NCI-H128 (cell line): ENCODE data around the gene DAP3.
"Not testable (repeated sequence)": the region's sequence is repeated elsewhere in the genome, so short reads cannot be mapped to it uniquely, and the experiment has no call there.

Experiments
- DNase-seq: peaks from one replicate; lab custom pipeline; 2025; ENCODE audit not compliant: unreplicated experiment; lab: John Stamatoyannopoulos, UW

DAP3 gene

GRCh38 chr1:155689081-155689607 lies at the start of gene DAP3:
Gene DAP3 (plus strand): TSS chr1:155689091. CDS start chr1:155709780, 20,689 bp downstream.
- DNase-seq, result not testable (repeated sequence)

GRCh38 chr1:155640367-155640766 lies 48.5 kb upstream of the DAP3 start:
- DNase-seq, result no peak

GRCh38 chr1:155642559-155643180 lies 46.2 kb upstream of the DAP3 start:
- not testable (repeated sequence) for DNase-seq

GRCh38 chr1:155643230-155643629 lies 45.7 kb upstream of the DAP3 start:
- no peak for DNase-seq

GRCh38 chr1:155645034-155645598 lies 43.8 kb upstream of the DAP3 start:
- no peak for DNase-seq

GRCh38 chr1:155645648-155646047 lies 43.2 kb upstream of the DAP3 start:
- DNase-seq, result no peak

GRCh38 chr1:155646307-155646706 lies 42.6 kb upstream of the DAP3 start:
- DNase-seq, result no peak

GRCh38 chr1:155648207-155649147 lies 40.4 kb upstream of the DAP3 start:
- no peak for DNase-seq

GRCh38 chr1:155649676-155650075 lies 39.2 kb upstream of the DAP3 start:
- no peak for DNase-seq

- DNase-seq, result no peak
Measured at GRCh38 chr1:155650231-155650757, 38.6 kb upstream of the DAP3 start.

GRCh38 chr1:155651861-155652661 lies 36.8 kb upstream of the DAP3 start:
- DNase-seq, result no peak

GRCh38 chr1:155652951-155653350 lies 35.9 kb upstream of the DAP3 start:
- DNase-seq, result no peak

- DNase-seq, result no peak
Measured at GRCh38 chr1:155657463-155657862, 31.4 kb upstream of the DAP3 start.

- not testable (repeated sequence) for DNase-seq
Measured at GRCh38 chr1:155661239-155661638, 27.7 kb upstream of the DAP3 start.

- no peak for DNase-seq
Measured at GRCh38 chr1:155669233-155670162, 19.4 kb upstream of the DAP3 start.

GRCh38 chr1:155671750-155672149 lies 17.1 kb upstream of the DAP3 start:
- no peak for DNase-seq

- no peak for DNase-seq
Measured at GRCh38 chr1:155673003-155673402, 15.9 kb upstream of the DAP3 start.

- no peak for DNase-seq
Measured at GRCh38 chr1:155678027-155678426, 10.9 kb upstream of the DAP3 start.

- DNase-seq, result not testable (repeated sequence)
Measured at GRCh38 chr1:155678992-155679391, 9.9 kb upstream of the DAP3 start.
